Epithelial cell of proximal tubule (primary cell): ENCODE data around the gene MR1. TPM values are rescaled to one million over a fixed set of nuclear protein-coding genes. Genes with fewer than 3 reads are reported as not detected.
A peak's percentile ranks its signal among the peaks of the same experiment; 100 is the strongest.

Experiments
- DNase-seq: peaks from one replicate; pipeline ENCODE4 v3.0.0-alpha.2; 2011; ENCODE audit warnings: low read depth
- H3K4me3 ChIP-seq: 2 replicates; pipeline ENCODE4 v1.5.1; 2011; ENCODE audit warnings: low read depth, mild to moderate bottlenecking, low read length
- total RNA-seq: library from RNA; depleted of rRNA; stranded (reverse); fragments of >200 nt; gene quantifications from 2 replicates; pipeline ENCODE4 v1.2.3, GENCODE V29; 2015
- TF ChIP-seq, protein P1 (sequence below): conservative IDR thresholded peaks from 2 replicates; pipeline ENCODE4 v1.5.1; 2012; ENCODE audit warnings: low read depth, mild to moderate bottlenecking, low read length

The MR1 gene
- 0.29 and 0.87 TPM in 2 replicates for total RNA-seq

DNA sequence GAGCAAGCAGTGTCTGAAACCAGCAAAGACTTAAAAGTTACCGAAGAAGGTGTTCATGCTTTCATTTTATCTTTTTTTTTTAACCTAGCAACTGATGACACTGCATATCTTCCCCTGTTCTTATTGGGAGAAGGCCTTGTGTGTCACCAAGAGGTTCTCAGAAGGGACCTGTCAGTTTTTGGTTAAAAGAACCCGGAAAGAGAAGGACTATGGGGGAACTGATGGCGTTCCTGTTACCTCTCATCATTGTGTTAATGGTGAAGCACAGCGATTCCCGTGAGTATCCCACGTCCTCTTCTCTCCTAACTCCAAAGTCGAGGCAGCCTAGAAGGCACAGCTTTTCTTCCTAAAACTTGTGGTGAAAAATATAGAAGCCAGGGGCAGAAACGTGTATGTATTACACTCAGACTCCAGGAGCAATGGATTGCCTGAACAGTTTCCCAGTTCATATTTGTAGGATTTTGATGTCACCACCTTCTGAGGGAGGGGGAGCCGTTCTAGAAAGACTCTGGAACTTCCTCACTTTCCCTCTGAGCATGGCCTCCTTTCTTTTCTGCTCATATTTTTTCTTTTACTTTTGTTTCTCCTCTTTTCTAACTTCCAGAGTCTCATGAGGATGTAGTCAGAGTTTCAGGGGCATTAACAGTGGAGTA, at the start of gene MR1:
MR1 (plus strand) TSS at position 185 of the 653 bp plus-strand sequence; CDS start at position 210, 25 bp downstream.
- TF ChIP-seq, protein P1, sequence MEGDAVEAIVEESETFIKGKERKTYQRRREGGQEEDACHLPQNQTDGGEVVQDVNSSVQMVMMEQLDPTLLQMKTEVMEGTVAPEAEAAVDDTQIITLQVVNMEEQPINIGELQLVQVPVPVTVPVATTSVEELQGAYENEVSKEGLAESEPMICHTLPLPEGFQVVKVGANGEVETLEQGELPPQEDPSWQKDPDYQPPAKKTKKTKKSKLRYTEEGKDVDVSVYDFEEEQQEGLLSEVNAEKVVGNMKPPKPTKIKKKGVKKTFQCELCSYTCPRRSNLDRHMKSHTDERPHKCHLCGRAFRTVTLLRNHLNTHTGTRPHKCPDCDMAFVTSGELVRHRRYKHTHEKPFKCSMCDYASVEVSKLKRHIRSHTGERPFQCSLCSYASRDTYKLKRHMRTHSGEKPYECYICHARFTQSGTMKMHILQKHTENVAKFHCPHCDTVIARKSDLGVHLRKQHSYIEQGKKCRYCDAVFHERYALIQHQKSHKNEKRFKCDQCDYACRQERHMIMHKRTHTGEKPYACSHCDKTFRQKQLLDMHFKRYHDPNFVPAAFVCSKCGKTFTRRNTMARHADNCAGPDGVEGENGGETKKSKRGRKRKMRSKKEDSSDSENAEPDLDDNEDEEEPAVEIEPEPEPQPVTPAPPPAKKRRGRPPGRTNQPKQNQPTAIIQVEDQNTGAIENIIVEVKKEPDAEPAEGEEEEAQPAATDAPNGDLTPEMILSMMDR, result no peak
- peak; percentile 82 for DNase-seq
- H3K4me3 ChIP-seq, result peak within 1 kb of the TSS; percentile 68

DNA sequence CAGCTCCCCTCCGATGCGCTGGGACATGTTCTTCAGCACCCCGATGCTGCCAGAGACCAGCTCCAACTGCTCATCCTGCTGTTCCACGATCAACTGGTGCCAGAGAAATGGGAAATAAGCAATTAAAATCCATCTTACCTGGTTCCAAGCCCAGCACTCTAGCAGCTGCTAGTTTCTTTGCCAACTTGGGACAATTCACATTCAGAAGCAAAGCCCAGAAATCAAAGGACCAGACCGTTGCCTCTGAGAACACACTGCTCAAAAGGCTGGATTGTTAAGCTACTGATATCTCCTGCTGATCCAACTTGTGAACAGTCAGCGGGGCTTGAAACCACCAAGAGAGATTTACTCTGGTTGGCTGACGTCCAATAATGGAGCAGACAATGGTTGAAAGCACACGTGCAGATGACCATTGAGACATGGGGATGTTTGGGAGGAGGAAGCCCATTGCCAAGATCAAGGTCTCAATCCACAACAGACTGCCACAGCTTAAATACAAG, 45.5 kb upstream of the MR1 start:
- H3K4me3 ChIP-seq, result no peak overlapping the region
- peak; percentile 55 for DNase-seq
- TF ChIP-seq, protein P1, result no peak

DNA sequence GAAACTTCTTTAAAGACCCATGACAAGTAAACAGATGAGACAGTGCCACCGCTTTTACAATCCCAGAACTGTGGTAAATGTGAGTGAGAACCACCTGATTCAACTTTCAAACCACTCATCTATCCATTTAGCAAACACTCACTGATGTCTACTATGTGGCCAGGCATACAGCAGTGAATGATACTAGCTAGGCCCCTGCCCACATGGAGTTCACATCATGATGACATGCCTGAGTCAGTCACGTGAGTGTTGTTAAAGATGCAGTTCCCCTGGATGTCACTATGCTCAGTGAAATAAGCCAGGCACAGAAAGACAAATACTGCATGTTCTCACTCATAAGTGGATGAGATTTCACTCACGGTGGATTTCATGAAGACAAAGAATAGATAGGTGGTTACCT, 39.5 kb upstream of the MR1 start:
- TF ChIP-seq, protein P1, result no peak
- no peak for DNase-seq

DNA sequence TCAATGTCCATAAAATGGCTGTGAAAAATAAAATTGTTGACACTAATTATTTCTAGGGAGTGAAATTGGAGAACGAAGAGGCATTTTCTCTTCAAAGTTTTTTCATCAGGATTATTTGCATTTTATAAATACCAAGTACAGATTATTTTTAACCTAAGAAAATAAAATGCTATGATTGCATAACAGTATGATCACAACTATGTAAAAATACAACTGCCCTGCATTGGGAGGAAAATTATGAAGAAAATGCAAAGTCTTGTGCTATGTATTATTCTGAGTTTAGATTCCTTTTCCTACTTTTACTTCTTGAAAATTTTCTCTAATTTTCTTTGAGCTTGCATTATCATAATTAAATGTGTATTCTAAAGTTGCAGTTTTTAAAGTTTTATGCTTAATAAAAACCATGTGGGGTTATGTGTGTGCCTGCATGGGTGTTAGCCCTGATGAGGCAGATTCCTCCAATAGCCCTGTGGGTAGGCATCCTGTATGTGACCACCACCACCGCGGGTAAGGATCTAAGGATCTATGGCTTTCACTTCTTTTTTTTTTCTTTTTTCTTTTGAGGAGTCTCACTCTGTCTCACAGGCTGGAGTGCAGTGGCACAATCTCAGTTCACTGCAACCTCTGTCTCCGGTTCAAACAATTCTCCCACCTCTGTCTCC, 35.8 kb upstream of the MR1 start:
- TF ChIP-seq, protein P1, result no peak
- DNase-seq, result no peak
- no peak overlapping the region for H3K4me3 ChIP-seq

More for the DNA sequence above, 39.5 kb upstream of the MR1 start:
- no peak overlapping the region for H3K4me3 ChIP-seq

DNA sequence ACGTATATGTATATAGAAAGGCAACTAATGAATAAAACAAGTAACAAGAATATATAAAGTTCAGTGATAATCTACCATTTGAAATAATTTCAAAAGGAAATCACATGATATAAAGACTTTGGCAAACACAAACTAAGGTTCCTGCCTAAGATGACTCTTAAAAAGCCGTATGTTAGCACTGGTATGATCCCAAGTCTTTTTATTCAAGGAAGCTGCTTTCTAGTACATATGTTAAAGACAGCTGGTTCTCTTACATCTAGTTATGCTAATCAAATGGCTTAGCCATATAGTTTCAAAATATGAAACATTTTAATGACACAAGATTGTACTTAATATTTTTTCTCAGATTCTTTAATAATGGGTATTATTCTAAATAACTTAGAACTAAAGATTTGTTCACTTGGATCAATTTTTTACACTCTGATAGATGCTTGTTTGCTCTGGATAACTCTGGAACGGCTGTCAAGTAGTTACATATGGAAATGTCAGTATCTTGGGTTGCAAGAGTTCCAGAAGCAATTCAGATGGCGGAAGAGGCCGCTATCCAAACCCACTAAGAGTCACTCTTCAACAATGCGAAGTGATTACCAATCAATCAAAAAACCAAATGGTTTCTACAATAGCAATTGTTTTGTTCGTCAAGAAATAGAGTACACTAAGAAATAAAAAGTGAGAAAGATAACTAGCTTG, 32.5 kb upstream of the MR1 start:
- TF ChIP-seq, protein P1, result no peak
- DNase-seq, result no peak
- H3K4me3 ChIP-seq, result no peak overlapping the region

GRCh38 chr1:181002582-181003172, 31.1 kb upstream of the MR1 start:
- TF ChIP-seq, protein P1, result no peak
- no peak overlapping the region for H3K4me3 ChIP-seq
- no peak for DNase-seq
